SIG-M5 (cell line): Measurements from ENCODE around the gene UBXN4.
"Not testable (repeated sequence)": the region's sequence is repeated elsewhere in the genome, so short reads cannot be mapped to it uniquely, and the experiment has no call there.

Experiments
- DNase-seq: peaks from one replicate; lab custom pipeline; 2025; lab: John Stamatoyannopoulos, UW

UBXN4 gene

GRCh38 chr2:135741395-135742324 is at the start of gene UBXN4:
Gene UBXN4, plus strand, starts transcription at chr2:135741855. Its CDS starts 75 bp downstream, at chr2:135741930.
- peak; percentile 95 for DNase-seq

- DNase-seq, result no peak
Measured at GRCh38 chr2:135694711-135695110, 46.9 kb upstream of the UBXN4 start.

- DNase-seq, result no peak
Measured at GRCh38 chr2:135698838-135699237, 42.8 kb upstream of the UBXN4 start.

GRCh38 chr2:135701442-135701841 is 40.2 kb upstream of the UBXN4 start:
- DNase-seq, result no peak

- no peak for DNase-seq
Measured at GRCh38 chr2:135703300-135703699, 38.4 kb upstream of the UBXN4 start.

- not testable (repeated sequence) for DNase-seq
Measured at GRCh38 chr2:135704075-135704474, 37.6 kb upstream of the UBXN4 start.

GRCh38 chr2:135708159-135708558 is 33.5 kb upstream of the UBXN4 start:
- DNase-seq, result no peak

- DNase-seq, result no peak
Measured at GRCh38 chr2:135709992-135710391, 31.7 kb upstream of the UBXN4 start.

- DNase-seq, result not testable (repeated sequence)
Measured at GRCh38 chr2:135715086-135715485, 26.6 kb upstream of the UBXN4 start.

- DNase-seq, result no peak
Measured at GRCh38 chr2:135728064-135728743, 13.5 kb upstream of the UBXN4 start.

- no peak for DNase-seq
Measured at GRCh38 chr2:135732561-135732960, 9.1 kb upstream of the UBXN4 start.

- DNase-seq, result no peak
Measured at GRCh38 chr2:135733045-135733444, 8.6 kb upstream of the UBXN4 start.

GRCh38 chr2:135736546-135736945 is 5.1 kb upstream of the UBXN4 start:
- DNase-seq, result no peak

- DNase-seq, result no peak
Measured at GRCh38 chr2:135740206-135740605, 1.4 kb upstream of the UBXN4 start.

- DNase-seq, result no peak
Measured at GRCh38 chr2:135741043-135741394, 636 bp upstream of the UBXN4 start.

GRCh38 chr2:135742325-135742757 is 686 bp downstream of the UBXN4 start:
- peak; percentile 6 for DNase-seq

GRCh38 chr2:135743860-135744259 is 2.2 kb downstream of the UBXN4 start:
- no peak for DNase-seq

GRCh38 chr2:135744760-135745314 is 3.2 kb downstream of the UBXN4 start:
- peak; percentile 4 for DNase-seq

- DNase-seq, result no peak
Measured at GRCh38 chr2:135745545-135745944, 3.9 kb downstream of the UBXN4 start.

GRCh38 chr2:135755573-135755972 is 13.9 kb downstream of the UBXN4 start:
- DNase-seq, result no peak

GRCh38 chr2:135756692-135757091 is 15.0 kb downstream of the UBXN4 start:
- no peak for DNase-seq

GRCh38 chr2:135762022-135762421 is 20.4 kb downstream of the UBXN4 start:
- no peak for DNase-seq

GRCh38 chr2:135762530-135762929 is 20.9 kb downstream of the UBXN4 start:
- no peak for DNase-seq
